ENCODE measurements around the gene TMED10. TPM values are rescaled to one million over a fixed set of nuclear protein-coding genes. Genes with fewer than 3 reads are reported as not detected.

TMED10 gene
- 100 to 1,000 TPM; 271 to 327 TPM for total RNA-seq
- long read RNA-seq, full-length matches to known transcripts: 297 of 337 reads
- long read RNA-seq, partial matches to known transcripts: 1 of 337 reads
- long read RNA-seq, other reads (novel, unspliced or antisense): 39 of 337 reads

- intact Hi-C loops (cut with DNase I): loop anchor here in 1 of 2 donors (5.0 to 10.0 kb wide), 2 partner anchors 59 to 101 kb away; partner anchors contain the start of gene FOS
- ATAC-seq (peak; percentile 95 to 97), DNase-seq (peak; percentile 92)
These were observed at the start of gene TMED10 for GRCh38 chr14:75176142-75176820. TSS of gene TMED10 (minus strand) at chr14:75176612. CDS start at chr14:75176579, 33 bp downstream.

GRCh38 chr14:75224561-75224960 is 48.1 kb upstream of the TMED10 start:
- intact Hi-C loops (cut with DNase I): no loop called here
- no peak for ATAC-seq

DNA sequence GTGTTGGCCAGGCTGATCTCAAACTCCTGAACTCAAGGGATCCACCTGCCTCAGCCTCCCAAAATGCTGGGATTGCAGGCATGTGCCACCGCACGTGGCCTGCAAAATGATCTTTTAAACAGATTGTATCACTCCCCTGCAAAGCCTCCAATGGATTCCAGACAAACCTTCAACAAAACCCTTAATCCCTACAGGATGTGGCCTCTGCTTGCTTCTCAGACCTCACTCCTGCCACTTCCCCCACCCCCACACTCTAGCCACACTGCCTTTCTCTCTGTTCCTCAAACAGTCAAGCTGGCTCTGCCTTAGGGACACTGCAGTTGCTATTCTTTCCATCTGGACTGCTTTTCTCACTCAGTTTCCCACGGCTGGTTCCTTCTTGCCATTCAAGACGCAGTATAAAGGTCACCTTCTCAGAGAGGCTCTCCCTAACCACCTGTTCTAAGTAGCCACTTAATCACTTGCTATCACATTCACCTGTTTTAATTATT is 47.3 kb upstream of the TMED10 start:
- DNase-seq (no peak), ATAC-seq (peak; percentile 43 to 64)
- intact Hi-C loops (cut with DNase I): no loop called here

More at GRCh38 chr14:75224561-75224960, 48.1 kb upstream of the TMED10 start:
- DNase-seq: no peak

DNA sequence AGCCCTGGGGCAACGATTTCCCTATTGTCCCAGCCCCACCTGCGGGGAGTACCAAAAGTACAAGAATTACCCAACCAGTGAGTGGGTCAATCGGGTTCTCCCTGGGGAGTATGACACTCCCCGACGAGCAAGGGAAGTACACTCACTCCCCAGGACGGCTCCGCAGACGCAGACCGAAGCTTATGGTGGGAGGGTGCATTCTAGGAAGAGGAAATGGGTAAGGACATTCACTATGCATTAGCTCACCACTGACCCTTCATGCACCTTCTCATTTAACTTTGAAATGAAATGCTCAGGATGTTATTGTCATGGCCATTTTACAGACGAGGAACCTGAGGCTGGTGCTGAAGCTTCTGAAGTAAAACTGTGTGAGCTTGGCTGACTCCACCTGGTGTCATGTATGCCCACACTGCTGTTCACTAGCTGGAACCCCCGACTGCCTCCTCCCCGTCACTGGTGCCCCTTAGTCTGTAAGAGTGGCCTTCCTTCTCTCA is 45.8 kb upstream of the TMED10 start:
- DNase-seq (peak; percentile 44), ATAC-seq (peak; percentile 49 to 77)

GRCh38 chr14:75221797-75222196 is 45.4 kb upstream of the TMED10 start:
- intact Hi-C loops (cut with DNase I): no loop called here
- DNase-seq (no peak), ATAC-seq (no peak)

More for the DNA sequence above, 45.8 kb upstream of the TMED10 start:
- intact Hi-C loops (cut with DNase I): no loop called here

- ATAC-seq (no peak), DNase-seq (no peak)
- intact Hi-C loops (cut with DNase I): no loop called here
These were observed 43.7 kb upstream of the TMED10 start for GRCh38 chr14:75220156-75220555.

- DNase-seq (no peak), ATAC-seq (no peak)
- intact Hi-C loops (cut with DNase I): no loop called here
These were observed 41.2 kb upstream of the TMED10 start for GRCh38 chr14:75217508-75218206.

GRCh38 chr14:75216427-75217006 is 40.1 kb upstream of the TMED10 start:
- DNase-seq (no peak), ATAC-seq (no peak)
- intact Hi-C loops (cut with DNase I): no loop called here

DNA sequence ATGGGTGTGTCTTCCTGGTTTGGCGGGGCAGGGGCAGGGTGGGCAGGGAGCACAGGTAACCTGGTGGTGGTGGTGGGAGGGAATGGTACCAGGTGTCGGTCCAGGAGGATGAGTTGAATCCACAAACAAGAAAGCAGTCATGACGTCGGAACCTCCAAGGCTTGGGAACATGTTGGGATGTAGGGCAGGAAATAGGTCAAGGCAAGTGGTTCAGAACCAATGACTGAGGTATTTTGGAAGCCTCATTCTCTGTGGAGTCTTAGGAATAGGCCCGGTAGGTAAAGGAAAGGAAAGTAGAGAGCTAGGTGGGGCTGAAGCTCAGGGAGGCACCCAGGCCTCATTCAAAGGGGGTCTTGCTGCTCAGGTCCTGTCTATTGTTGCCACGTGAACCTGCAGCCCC is 39.1 kb upstream of the TMED10 start:
- DNase-seq (no peak), ATAC-seq (no peak)
- intact Hi-C loops (cut with DNase I): no loop called here

DNA sequence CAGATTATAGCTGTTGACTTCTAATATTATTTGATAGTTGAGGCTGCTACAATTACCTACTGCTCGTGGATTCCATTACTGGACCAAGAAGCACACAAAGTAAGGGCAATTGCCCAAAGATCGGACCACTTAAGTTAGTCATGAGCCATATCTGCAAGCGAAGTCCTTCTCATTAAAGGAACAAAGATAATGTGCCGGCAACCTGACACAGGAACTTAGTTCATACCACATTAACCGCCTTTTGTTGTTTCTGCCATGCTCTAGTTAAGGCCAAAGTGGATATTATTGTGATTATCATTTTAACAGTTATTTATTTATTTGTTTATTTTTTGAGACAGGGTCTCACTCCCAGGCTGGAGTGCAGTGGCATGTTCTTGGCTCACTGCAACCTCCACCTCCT is 38.1 kb upstream of the TMED10 start:
- ATAC-seq: no peak

GRCh38 chr14:75213172-75213571 is 36.8 kb upstream of the TMED10 start:
- intact Hi-C loops (cut with DNase I): no loop called here
- no peak for DNase-seq
- ATAC-seq: no peak

More for the DNA sequence above, 38.1 kb upstream of the TMED10 start:
- DNase-seq: no peak
- intact Hi-C loops (cut with DNase I): no loop called here

GRCh38 chr14:75208843-75209242 is 32.4 kb upstream of the TMED10 start:
- no peak for DNase-seq
- ATAC-seq: no peak
- intact Hi-C loops (cut with DNase I): no loop called here

- DNase-seq (no peak), ATAC-seq (no peak)
- intact Hi-C loops (cut with DNase I): no loop called here
These were observed 29.8 kb upstream of the TMED10 start for GRCh38 chr14:75206190-75206589.

DNA sequence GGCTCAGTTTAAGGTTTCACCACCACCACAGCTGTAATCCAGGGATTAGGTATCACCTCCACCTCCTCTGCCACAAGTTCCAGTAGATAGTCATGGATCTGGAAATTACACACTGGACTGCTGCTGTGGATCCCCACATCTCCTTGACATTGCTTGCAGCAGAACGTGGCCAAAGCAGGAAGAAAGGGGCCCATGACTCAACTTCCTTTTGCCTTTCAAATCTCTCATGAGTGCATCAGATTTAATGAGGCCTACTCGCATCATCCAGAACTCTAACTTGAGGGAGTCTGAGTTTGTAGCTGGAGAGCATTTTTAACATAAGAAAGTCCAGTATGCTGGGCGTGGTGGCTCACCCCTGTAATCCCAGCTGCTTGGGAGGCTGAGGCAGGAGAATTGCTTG is 29.2 kb upstream of the TMED10 start:
- ATAC-seq (no peak), DNase-seq (no peak)
- intact Hi-C loops (cut with DNase I): no loop called here

DNA sequence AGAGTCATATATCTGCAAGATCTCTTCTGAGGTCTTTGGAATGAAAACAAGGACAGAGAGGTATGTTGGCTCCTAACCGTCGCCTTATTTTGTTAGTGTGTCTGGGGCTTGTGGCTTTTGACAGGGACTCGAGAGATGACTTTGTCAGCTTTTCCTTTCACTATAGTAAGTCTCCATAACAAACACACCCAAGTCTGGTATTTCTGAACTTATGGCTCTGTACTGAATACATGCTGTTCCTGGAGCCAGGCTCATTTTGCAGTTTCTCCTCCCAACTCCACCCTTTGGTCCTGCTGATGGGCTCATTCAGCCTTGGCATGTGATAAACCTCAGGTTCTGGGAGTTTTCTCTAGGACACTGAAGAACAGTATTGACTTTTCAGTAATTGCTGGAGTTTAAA is 27.7 kb upstream of the TMED10 start:
- ATAC-seq: no peak
- intact Hi-C loops (cut with DNase I): no loop called here
- DNase-seq: no peak

- no peak for DNase-seq
- intact Hi-C loops (cut with DNase I): no loop called here
- no peak for ATAC-seq
These were observed 26.2 kb upstream of the TMED10 start for GRCh38 chr14:75202657-75203056.

- intact Hi-C loops (cut with DNase I): no loop called here
- DNase-seq (no peak), ATAC-seq (no peak)
These were observed 24.7 kb upstream of the TMED10 start for GRCh38 chr14:75201087-75201486.

DNA sequence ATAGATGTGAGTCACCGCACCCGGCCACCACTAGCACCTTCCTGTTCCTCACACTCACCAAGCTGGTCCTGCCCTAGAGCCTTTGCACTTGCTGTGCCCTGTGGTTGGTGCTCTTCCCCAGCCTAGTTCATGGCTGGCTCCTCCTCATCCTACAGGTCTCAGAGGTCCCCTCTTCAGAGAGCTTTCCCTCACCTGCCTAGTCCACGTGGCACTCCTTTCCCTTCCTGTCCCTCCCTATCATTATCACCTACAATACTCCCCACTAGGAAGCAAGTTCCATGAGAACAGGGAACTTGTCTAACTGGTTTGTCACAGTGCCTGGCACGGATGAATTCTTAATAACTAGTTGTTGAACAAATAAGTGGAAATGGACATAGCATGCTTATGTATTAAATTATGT is 24.0 kb upstream of the TMED10 start:
- ATAC-seq: no peak
- intact Hi-C loops (cut with DNase I): no loop called here

GRCh38 chr14:75198291-75198933 is 22.0 kb upstream of the TMED10 start:
- ATAC-seq: peak; percentile 52 to 70

More for the DNA sequence above, 24.0 kb upstream of the TMED10 start:
- no peak for DNase-seq

More at GRCh38 chr14:75198291-75198933, 22.0 kb upstream of the TMED10 start:
- peak; percentile 34 for DNase-seq
- intact Hi-C loops (cut with DNase I): no loop called here

Data from left cardiac atrium (tissue), 4 donors.